ENCODE measurements around the gene TANC2.

TANC2 gene

GRCh38 chr17:62965686-62966425, at the start of gene TANC2:
TSS of gene TANC2 (plus strand) at chr17:62966235. CDS start at chr17:63009560, 43,325 bp downstream.
- DNase-seq, result peak; percentile 65

DNA sequence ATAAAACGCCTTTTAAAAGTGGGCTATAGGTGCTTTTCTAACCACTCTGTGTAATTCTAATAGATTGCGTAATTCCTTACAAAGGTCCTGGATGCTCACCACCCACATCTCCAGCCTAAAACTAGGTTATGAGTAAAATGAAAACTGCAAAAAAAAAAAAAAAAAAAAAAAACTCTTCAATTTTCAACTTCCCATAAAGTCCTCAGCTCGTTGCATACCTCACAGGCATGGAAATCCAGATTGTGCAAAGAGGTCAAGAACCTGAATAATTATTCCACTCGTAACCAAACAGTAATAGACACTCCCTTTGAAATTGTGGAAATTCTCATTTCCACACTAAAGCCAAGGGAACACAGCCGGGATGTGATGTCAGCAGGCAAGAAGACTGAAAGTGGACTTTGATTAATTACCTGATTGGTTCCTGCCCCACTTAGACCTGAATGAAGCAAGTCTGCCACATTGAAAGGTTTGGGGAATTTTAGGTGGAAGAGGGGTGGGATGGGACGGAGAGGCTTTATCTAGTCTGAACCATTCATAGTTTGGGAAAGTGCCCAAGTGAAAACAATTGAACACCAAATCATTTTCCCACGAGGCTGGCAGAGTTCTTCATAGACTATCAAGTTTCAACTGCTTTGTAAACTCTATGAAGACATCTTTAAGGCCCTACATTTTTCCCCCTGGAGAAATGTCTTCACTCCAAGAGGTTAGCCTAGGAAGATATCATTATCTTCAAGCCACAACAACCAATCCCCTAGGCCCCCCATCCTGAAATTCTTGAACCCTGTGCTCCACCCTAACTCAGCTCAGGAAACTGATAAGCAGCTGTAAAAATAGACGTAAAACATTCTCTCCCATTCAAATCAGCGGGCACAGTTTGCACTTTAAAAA, 49.1 kb upstream of the TANC2 start:
- DNase-seq, result no peak

DNA sequence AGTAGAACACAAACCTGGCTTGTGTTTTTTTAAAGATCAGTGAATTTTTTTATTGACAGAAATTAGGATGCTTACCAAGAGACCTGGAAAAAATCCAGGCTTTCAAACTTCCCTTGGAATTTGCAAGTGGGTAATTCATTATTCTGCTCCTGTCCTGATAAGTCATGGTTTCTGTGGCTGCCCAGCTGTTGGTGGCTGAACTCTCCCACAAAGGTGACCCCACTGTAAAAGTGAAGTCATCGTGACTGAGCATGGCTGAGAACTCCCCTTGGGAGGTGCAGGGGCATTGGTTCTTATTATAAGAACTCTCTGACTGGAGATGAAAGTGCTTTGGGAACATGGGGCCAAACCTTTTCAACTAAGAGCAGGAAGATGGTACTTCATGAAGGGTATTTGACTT, 46.6 kb upstream of the TANC2 start:
- DNase-seq, result no peak

DNA sequence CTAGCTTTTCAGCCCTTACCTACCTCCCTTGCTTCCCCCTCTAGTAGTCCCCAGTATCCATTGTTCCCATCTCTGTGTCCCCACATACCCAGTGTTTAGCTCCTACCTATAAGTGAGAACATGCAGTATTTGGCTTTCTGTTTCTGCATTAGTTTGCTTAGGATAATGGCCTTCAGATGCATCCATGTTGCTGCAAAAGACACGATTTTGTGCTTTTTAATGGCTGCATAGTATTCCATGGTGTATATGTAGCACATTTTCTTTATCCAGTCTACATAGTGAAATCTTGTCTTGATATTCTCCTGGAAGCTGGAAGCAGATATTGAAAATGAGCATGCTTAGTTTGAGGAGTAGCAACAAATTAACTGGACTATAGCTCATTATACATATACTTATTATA, 45.7 kb upstream of the TANC2 start:
- no peak for DNase-seq

DNA sequence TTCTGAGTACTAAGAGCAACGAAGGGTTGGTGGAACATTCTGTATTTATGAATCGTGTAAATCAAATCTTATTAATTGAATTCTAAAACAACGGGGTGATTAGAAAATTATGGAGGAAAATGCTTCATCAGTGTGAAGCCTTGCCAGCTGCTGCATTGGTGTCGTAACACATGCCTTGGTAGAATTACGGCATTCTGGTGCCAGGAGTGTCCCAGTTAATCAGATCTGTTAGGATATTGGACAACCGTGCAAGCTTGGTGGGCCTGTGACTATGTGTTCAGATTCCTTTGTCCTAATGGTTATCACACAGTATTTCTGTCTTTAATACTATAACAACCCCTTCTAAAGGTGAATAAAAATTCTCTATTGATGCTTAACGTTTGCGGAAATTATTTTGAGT, 44.2 kb upstream of the TANC2 start:
- DNase-seq, result no peak

GRCh38 chr17:62923258-62924150, 42.5 kb upstream of the TANC2 start:
- no peak for DNase-seq

- DNase-seq, result no peak
Measured at GRCh38 chr17:62925267-62925836, 40.7 kb upstream of the TANC2 start.

DNA sequence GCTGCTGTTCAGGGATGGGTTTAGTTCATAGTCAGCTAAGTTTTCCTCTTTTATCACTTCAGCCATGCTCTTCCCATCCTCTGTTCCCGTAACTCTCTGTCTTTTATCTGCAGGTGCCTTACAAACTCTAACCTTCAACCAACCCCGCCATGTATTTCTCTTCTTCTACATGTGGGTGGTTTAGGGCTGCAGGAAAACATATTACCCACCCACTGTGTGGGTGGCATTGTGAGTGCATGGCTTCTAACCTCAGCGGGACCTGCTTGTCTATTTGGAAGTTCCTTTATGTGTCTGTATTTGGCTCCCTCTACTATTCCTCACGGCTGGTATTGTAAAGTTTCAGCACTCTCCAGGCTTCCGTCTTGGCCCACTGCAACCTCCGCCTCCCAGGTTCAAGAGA, 39.0 kb upstream of the TANC2 start:
- no peak for DNase-seq

DNA sequence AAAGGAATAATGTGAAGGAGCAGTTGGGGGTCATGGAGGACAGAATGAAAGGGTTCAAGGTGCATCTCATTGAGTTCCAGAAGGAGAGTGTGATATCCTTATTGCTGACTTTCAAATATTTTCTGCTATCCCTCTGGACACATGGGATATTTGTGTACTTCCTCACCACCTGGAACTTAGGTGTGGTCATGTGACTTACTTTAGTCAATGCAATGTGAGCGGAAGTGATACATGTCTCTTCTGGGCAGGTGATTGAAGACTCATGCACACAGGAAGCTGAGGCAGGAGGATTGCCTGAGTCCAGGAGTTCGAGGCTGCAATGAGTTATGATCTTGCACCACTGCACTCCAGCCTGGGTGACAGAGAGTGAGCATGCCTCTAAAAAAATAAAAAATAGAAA, 36.7 kb upstream of the TANC2 start:
- no peak for DNase-seq

DNA sequence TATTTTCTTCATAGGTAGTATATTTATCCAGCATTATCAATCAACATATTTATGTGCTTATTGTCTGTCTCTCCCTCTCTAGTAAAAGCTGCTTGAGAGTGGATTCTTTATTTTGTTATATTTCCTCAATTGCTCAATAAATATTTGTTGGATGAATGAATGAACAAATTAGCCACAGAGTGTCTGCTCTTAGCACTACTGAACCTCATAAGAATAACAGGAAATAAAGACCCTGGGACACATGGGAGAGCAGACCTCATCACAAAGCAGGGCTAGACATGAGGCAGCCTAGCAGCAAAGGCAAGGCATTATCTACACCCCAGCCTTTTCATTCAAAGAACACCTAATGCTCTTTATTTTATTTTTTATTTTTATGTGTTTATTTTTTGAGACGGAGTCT, 34.9 kb upstream of the TANC2 start:
- DNase-seq, result no peak

- no peak for DNase-seq
Measured at GRCh38 chr17:62933501-62934385, 32.3 kb upstream of the TANC2 start.

- DNase-seq, result no peak
Measured at GRCh38 chr17:62935098-62935497, 30.9 kb upstream of the TANC2 start.

DNA sequence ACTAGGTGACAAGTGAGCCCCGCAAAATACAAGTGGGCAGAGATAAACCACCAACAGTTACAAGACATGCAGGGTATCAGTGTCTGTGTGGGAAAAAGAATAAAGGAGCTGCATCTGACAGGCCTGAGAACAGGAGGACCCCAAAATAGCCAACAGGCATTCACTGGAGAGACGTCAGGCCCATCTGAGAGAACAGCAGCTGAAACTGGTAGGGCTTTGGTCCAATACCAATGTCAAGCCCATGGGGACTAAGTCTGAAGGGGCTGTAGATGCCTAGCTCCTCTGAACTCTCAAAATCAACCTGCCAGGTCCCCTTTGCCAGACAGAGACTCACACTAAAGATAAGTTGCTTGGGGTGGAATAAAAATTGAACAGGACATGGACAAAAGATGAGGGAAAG, 30.5 kb upstream of the TANC2 start:
- no peak for DNase-seq

DNA sequence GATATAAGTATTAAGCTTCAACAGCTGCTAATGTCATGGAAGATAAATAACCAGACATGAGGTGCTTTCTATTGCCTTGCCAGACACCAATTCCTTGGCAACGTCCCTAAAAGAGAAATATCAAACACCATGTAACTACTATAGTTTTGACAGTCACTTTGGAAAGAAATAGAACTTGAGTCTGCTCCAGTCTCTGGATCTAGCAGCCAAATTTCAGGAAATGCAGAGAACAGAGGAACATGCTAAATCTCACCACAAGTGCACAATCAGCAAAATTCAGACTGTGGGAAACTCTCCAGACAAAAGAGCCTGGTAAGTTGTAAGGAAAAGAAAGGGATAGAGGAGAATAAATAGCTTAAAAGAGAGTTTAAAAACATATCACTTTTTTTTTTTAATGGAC, 28.4 kb upstream of the TANC2 start:
- DNase-seq, result no peak

- no peak for DNase-seq
Measured at GRCh38 chr17:62941358-62941991, 24.6 kb upstream of the TANC2 start.

- no peak for DNase-seq
Measured at GRCh38 chr17:62948370-62948769, 17.7 kb upstream of the TANC2 start.

DNA sequence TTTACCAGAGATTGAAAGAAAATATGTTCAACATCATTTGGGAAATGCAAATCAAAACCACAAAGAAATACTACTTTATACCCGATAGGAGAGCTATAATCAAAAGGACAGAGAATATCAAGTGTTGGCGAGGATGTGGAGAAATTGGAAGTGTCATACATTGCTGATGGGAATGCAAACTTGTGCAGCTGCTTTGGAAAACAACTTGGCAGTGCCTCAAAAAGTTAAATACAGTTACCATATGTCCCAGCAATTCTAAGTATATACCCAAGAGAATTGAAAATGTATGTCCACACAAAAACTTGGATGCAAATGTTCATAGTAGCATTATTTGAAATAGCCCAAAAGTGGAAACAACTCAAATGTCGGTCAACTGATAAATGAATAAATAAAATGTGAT, 17.0 kb upstream of the TANC2 start:
- no peak for DNase-seq

- DNase-seq, result no peak
Measured at GRCh38 chr17:62950067-62950466, 16.0 kb upstream of the TANC2 start.

DNA sequence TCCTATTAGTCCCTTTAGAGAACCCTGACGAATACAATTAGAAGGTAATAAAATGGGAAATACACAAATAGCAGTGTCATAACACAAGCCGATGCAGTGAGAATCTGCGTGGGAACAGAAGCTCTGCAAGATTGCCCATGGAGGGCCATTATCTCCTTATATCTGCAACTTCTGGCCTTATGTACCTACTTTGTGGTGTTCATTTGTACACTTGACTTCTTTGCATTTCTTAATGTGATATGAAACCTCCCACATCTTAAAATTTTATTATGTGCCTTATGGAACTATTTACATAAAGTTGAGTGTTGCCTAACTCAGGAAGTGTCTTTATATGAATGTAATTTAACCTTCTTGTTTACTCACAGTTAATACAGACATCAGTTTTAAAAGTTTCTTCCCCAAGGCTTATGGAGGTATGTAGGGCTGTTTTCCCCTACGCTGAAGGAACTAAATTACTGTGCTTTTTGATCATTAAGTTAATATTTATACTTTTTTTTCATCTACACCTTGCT, 10.1 kb upstream of the TANC2 start:
- no peak for DNase-seq

GRCh38 chr17:62963296-62963695, 2.7 kb upstream of the TANC2 start:
- DNase-seq, result no peak

DNA sequence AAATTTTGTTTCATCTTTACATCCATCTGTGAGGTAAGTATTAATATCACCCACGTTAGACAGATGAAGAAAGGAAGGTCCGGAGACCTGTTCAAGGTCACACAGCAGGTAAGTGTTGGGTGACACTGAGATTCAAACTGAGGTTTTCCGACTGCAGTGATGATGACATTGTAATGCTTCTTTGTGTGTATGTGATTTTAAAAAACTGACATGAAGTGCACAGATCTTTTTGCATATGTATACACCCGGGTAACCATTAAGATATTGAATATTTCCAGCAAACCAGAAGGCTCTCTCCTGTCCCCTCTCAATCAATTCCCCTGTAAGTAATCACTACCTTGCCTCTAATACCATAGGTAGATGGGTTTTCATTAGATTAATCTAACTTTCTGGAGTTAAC, 1.5 kb upstream of the TANC2 start:
- DNase-seq, result no peak

Measured in NCI-H1048 (cell line).